ENCODE results near the gene PIGK.
"Not testable (repeated sequence)": the region's sequence is repeated elsewhere in the genome, so short reads cannot be mapped to it uniquely, and the experiment has no call there.

PIGK gene

GRCh38 chr1:77230051-77230450 is 10.8 kb upstream of the PIGK start:
- Histone ChIP-seq H3K4me3 (ENCODE audit: low read length) (no peak overlapping the region), H3K4me1 (ENCODE audit: insufficient read depth, low read length) (no peaks in the 10 kb centered on the region), H3K27me3 (ENCODE audit: insufficient read depth, low read length) (no peaks in the 10 kb centered on the region), H3K27ac (ENCODE audit: low read length) (no peak overlapping the region), H3K36me3 (ENCODE audit: insufficient read depth, low read depth, low read length) (no peaks in the 10 kb centered on the region), H3K9ac (ENCODE audit: low read depth, low read length) (no peak overlapping the region), H3K9me3 (ENCODE audit: insufficient read depth, low read depth, low read length) (peaks cover 13% of the 10 kb centered on the region)

GRCh38 chr1:77228836-77229235 is 9.6 kb upstream of the PIGK start:
- Histone ChIP-seq H3K9me3 (ENCODE audit: insufficient read depth, low read depth, low read length) (peaks cover 13% of the 10 kb centered on the region), H3K9ac (ENCODE audit: low read depth, low read length) (no peak overlapping the region), H3K4me1 (ENCODE audit: insufficient read depth, low read length) (no peaks in the 10 kb centered on the region), H3K36me3 (ENCODE audit: insufficient read depth, low read depth, low read length) (no peaks in the 10 kb centered on the region), H3K27ac (ENCODE audit: low read length) (no peak overlapping the region), H3K4me3 (ENCODE audit: low read length) (no peak overlapping the region), H3K27me3 (ENCODE audit: insufficient read depth, low read length) (no peaks in the 10 kb centered on the region)

GRCh38 chr1:77227381-77227780 is 8.2 kb upstream of the PIGK start:
- Histone ChIP-seq H3K9ac (ENCODE audit: low read depth, low read length) (no peak overlapping the region; the same call in 1 of the 2 replicates), H3K27me3 (ENCODE audit: insufficient read depth, low read length) (no peaks in the 10 kb centered on the region), H3K4me1 (ENCODE audit: insufficient read depth, low read length) (peaks cover 2% of the 10 kb centered on the region; the same call in 1 of the 2 replicates), H3K4me3 (ENCODE audit: low read length) (no peak overlapping the region), H3K27ac (ENCODE audit: low read length) (no peak overlapping the region), H3K36me3 (ENCODE audit: insufficient read depth, low read depth, low read length) (peaks cover 1% of the 10 kb centered on the region; the same call in 1 of the 2 replicates), H3K9me3 (ENCODE audit: insufficient read depth, low read depth, low read length) (peaks cover 6% of the 10 kb centered on the region)

- peaks cover 7% of the 10 kb centered on the region for H3K4me1 ChIP-seq (ENCODE audit: insufficient read depth, low read length)
- no peaks in the 10 kb centered on the region; the same call in 1 of the 2 replicates for H3K9me3 ChIP-seq (ENCODE audit: insufficient read depth, low read depth, low read length)
- no peak overlapping the region for H3K9ac ChIP-seq (ENCODE audit: low read depth, low read length)
- no peaks in the 10 kb centered on the region for H3K27me3 ChIP-seq (ENCODE audit: insufficient read depth, low read length)
- peaks cover 14% of the 10 kb centered on the region for H3K36me3 ChIP-seq (ENCODE audit: insufficient read depth, low read depth, low read length)
- no peak overlapping the region for H3K4me3 ChIP-seq (ENCODE audit: low read length)
- no peak overlapping the region for H3K27ac ChIP-seq (ENCODE audit: low read length)
Observed at GRCh38 chr1:77222496-77222895, 3.3 kb upstream of the PIGK start.

GRCh38 chr1:77220687-77221463 is 1.6 kb upstream of the PIGK start:
- Histone ChIP-seq H3K27ac (ENCODE audit: low read length) (no peak overlapping the region), H3K4me3 (ENCODE audit: low read length) (0 out of 2 replicates have a peak overlapping the region, but pooled peaks have one; percentile 99), H3K36me3 (ENCODE audit: insufficient read depth, low read depth, low read length) (peaks cover 14% of the 10 kb centered on the region), H3K27me3 (ENCODE audit: insufficient read depth, low read length) (no peaks in the 10 kb centered on the region), H3K9me3 (ENCODE audit: insufficient read depth, low read depth, low read length) (no peaks in the 10 kb centered on the region; the same call in 1 of the 2 replicates), H3K9ac (ENCODE audit: low read depth, low read length) (no peak overlapping the region), H3K4me1 (ENCODE audit: insufficient read depth, low read length) (peaks cover 7% of the 10 kb centered on the region)

GRCh38 chr1:77218477-77219165 is 609 bp downstream of the PIGK start:
- peaks cover 7% of the 10 kb centered on the region for H3K4me1 ChIP-seq (ENCODE audit: insufficient read depth, low read length)
- H3K27ac ChIP-seq (ENCODE audit: low read length): peak overlapping the region; percentile 53
- H3K9me3 ChIP-seq (ENCODE audit: insufficient read depth, low read depth, low read length): no peaks in the 10 kb centered on the region; the same call in 1 of the 2 replicates
- H3K36me3 ChIP-seq (ENCODE audit: insufficient read depth, low read depth, low read length): peaks cover 14% of the 10 kb centered on the region
- H3K9ac ChIP-seq (ENCODE audit: low read depth, low read length): peak overlapping the region; percentile 94
- no peaks in the 10 kb centered on the region for H3K27me3 ChIP-seq (ENCODE audit: insufficient read depth, low read length)
- H3K4me3 ChIP-seq (ENCODE audit: low read length): peak overlapping the region; percentile 99

GRCh38 chr1:77204043-77204442 is 15.2 kb downstream of the PIGK start:
- not testable (repeated sequence) for H3K27ac ChIP-seq (ENCODE audit: low read length); H3K4me1 ChIP-seq (ENCODE audit: insufficient read depth, low read length); H3K36me3 ChIP-seq (ENCODE audit: insufficient read depth, low read depth, low read length); H3K4me3 ChIP-seq (ENCODE audit: low read length); H3K9ac ChIP-seq (ENCODE audit: low read depth, low read length); H3K9me3 ChIP-seq (ENCODE audit: insufficient read depth, low read depth, low read length); H3K27me3 ChIP-seq (ENCODE audit: insufficient read depth, low read length)

GRCh38 chr1:77202751-77203150 is 16.5 kb downstream of the PIGK start:
- Histone ChIP-seq H3K9me3 (ENCODE audit: insufficient read depth, low read depth, low read length) (peaks cover 6% of the 10 kb centered on the region), H3K4me1 (ENCODE audit: insufficient read depth, low read length) (no peaks in the 10 kb centered on the region), H3K9ac (ENCODE audit: low read depth, low read length) (no peak overlapping the region)

GRCh38 chr1:77200806-77201205 is 18.4 kb downstream of the PIGK start:
- peaks cover 6% of the 10 kb centered on the region for H3K9me3 ChIP-seq (ENCODE audit: insufficient read depth, low read depth, low read length)
- H3K4me3 ChIP-seq (ENCODE audit: low read length): no peak overlapping the region
- H3K9ac ChIP-seq (ENCODE audit: low read depth, low read length): no peak overlapping the region
- no peaks in the 10 kb centered on the region for H3K4me1 ChIP-seq (ENCODE audit: insufficient read depth, low read length)
- H3K27me3 ChIP-seq (ENCODE audit: insufficient read depth, low read length): no peaks in the 10 kb centered on the region
- no peaks in the 10 kb centered on the region for H3K36me3 ChIP-seq (ENCODE audit: insufficient read depth, low read depth, low read length)
- no peak overlapping the region for H3K27ac ChIP-seq (ENCODE audit: low read length)

More at GRCh38 chr1:77202751-77203150, 16.5 kb downstream of the PIGK start:
- Histone ChIP-seq H3K27ac (ENCODE audit: low read length) (no peak overlapping the region), H3K27me3 (ENCODE audit: insufficient read depth, low read length) (no peaks in the 10 kb centered on the region), H3K4me3 (ENCODE audit: low read length) (no peak overlapping the region), H3K36me3 (ENCODE audit: insufficient read depth, low read depth, low read length) (no peaks in the 10 kb centered on the region)

GRCh38 chr1:77200293-77200692 is 18.9 kb downstream of the PIGK start:
- Histone ChIP-seq H3K9ac (ENCODE audit: low read depth, low read length) (no peak overlapping the region), H3K27me3 (ENCODE audit: insufficient read depth, low read length) (no peaks in the 10 kb centered on the region), H3K4me3 (ENCODE audit: low read length) (no peak overlapping the region), H3K36me3 (ENCODE audit: insufficient read depth, low read depth, low read length) (no peaks in the 10 kb centered on the region), H3K9me3 (ENCODE audit: insufficient read depth, low read depth, low read length) (peaks cover 6% of the 10 kb centered on the region), H3K27ac (ENCODE audit: low read length) (no peak overlapping the region), H3K4me1 (ENCODE audit: insufficient read depth, low read length) (no peaks in the 10 kb centered on the region)

- H3K36me3 ChIP-seq (ENCODE audit: insufficient read depth, low read depth, low read length): no peaks in the 10 kb centered on the region
- H3K4me3 ChIP-seq (ENCODE audit: low read length): no peak overlapping the region
- no peaks in the 10 kb centered on the region for H3K27me3 ChIP-seq (ENCODE audit: insufficient read depth, low read length)
- no peak overlapping the region for H3K9ac ChIP-seq (ENCODE audit: low read depth, low read length)
- no peaks in the 10 kb centered on the region for H3K4me1 ChIP-seq (ENCODE audit: insufficient read depth, low read length)
- no peak overlapping the region for H3K27ac ChIP-seq (ENCODE audit: low read length)
- no peaks in the 10 kb centered on the region for H3K9me3 ChIP-seq (ENCODE audit: insufficient read depth, low read depth, low read length)
Observed at GRCh38 chr1:77197351-77197750, 21.9 kb downstream of the PIGK start.

GRCh38 chr1:77193951-77194350 is 25.3 kb downstream of the PIGK start:
- no peaks in the 10 kb centered on the region for H3K36me3 ChIP-seq (ENCODE audit: insufficient read depth, low read depth, low read length)
- H3K9me3 ChIP-seq (ENCODE audit: insufficient read depth, low read depth, low read length): peaks cover 3% of the 10 kb centered on the region
- H3K9ac ChIP-seq (ENCODE audit: low read depth, low read length): no peak overlapping the region
- H3K4me1 ChIP-seq (ENCODE audit: insufficient read depth, low read length): no peaks in the 10 kb centered on the region
- no peak overlapping the region for H3K4me3 ChIP-seq (ENCODE audit: low read length)
- H3K27me3 ChIP-seq (ENCODE audit: insufficient read depth, low read length): no peaks in the 10 kb centered on the region
- no peak overlapping the region for H3K27ac ChIP-seq (ENCODE audit: low read length)

All from iPS-20b (cell line).